GM06990 (cell line): ENCODE data around the gene DNAJA1.
"Not testable (repeated sequence)": the region's sequence is repeated elsewhere in the genome, so short reads cannot be mapped to it uniquely, and the experiment has no call there.

ENCODE experiments used
- DNase-seq: peaks from one replicate; pipeline ENCODE4 v3.0.0-alpha.2; 2011; ENCODE audit not compliant: insufficient read length; ENCODE audit errors: extremely low read depth
- H3K27me3 ChIP-seq: replicated peaks from 2 replicates; pipeline ENCODE4 v1.6.0; 2011; ENCODE audit warnings: low read length; ENCODE audit not compliant: control insufficient read depth, insufficient read depth
- H3K36me3 ChIP-seq: 2 replicates; pipeline ENCODE4 v1.5.1; 2011; ENCODE audit warnings: low read length; ENCODE audit not compliant: control insufficient read depth, insufficient read depth
- H3K4me3 ChIP-seq: replicated peaks from 2 replicates; pipeline ENCODE4 v1.5.1; 2011; ENCODE audit warnings: low read depth, mild to moderate bottlenecking, control low read depth, low read length
- TF ChIP-seq, protein P1 (sequence below): IDR thresholded peaks from 2 replicates; pipeline ENCODE4 v1.5.1; 2011; ENCODE audit warnings: low read length, control low read depth, mild to moderate bottlenecking, inconsistent platforms; ENCODE audit not compliant: insufficient read depth, poor library complexity, severe bottlenecking

The DNAJA1 gene

DNA sequence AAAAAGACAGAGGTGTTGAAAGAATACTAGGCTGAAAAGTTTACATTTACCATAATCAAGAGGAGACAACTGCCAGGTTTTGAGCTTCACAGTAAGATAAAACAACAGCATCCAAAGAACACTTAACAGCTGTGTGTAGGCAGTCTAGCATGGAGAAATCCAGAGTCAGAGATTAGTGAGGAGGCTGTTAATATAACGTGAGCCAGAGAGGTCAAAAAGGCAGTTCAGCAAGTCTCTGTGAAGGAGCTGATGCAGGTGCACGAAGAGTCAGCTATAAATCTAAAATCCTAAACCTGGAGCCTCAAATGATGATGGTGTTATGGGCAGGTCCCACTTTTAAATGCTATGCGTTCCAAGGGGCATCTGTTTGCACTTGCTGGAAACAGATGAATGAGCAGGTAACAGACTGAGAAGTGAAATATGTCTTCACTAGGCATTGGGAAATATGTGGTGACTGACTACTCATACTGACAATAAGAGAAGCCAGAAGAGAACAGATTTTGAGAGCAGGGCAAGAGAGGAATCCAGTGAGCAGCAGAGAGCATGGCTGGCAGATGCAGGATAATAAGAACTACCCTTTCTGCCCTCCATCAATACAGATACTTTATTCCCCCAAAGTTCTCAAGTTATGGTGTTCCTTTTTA is 32.4 kb upstream of the DNAJA1 start:
- H3K4me3 ChIP-seq: no peak overlapping the region
- TF ChIP-seq, protein P1, sequence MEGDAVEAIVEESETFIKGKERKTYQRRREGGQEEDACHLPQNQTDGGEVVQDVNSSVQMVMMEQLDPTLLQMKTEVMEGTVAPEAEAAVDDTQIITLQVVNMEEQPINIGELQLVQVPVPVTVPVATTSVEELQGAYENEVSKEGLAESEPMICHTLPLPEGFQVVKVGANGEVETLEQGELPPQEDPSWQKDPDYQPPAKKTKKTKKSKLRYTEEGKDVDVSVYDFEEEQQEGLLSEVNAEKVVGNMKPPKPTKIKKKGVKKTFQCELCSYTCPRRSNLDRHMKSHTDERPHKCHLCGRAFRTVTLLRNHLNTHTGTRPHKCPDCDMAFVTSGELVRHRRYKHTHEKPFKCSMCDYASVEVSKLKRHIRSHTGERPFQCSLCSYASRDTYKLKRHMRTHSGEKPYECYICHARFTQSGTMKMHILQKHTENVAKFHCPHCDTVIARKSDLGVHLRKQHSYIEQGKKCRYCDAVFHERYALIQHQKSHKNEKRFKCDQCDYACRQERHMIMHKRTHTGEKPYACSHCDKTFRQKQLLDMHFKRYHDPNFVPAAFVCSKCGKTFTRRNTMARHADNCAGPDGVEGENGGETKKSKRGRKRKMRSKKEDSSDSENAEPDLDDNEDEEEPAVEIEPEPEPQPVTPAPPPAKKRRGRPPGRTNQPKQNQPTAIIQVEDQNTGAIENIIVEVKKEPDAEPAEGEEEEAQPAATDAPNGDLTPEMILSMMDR: no peak
- no peak for DNase-seq
- no peaks in the 10 kb centered on the region for H3K27me3 ChIP-seq
- H3K36me3 ChIP-seq: peaks cover 16% of the 10 kb centered on the region

DNA sequence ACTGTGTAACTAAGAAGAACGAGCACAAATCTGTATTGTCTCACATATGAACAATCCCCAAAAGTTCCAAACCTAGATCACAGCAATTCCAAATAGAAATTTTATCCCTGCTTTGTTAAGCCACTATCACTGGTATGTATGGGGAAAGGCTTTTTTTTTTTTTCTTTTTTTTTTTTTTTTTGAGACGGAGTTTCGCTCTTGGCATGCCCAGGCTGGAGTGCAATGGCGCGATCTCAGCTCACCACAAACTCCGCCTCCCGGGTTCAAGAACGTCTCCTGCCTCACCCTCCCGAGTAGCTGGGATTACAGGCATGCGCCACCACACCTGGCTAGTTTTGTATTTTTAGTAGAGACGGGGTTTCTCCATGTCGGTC is 24.4 kb upstream of the DNAJA1 start:
- H3K4me3 ChIP-seq: peak overlapping the region; percentile 86
- not testable (repeated sequence) for DNase-seq, H3K36me3 ChIP-seq, H3K27me3 ChIP-seq

DNA sequence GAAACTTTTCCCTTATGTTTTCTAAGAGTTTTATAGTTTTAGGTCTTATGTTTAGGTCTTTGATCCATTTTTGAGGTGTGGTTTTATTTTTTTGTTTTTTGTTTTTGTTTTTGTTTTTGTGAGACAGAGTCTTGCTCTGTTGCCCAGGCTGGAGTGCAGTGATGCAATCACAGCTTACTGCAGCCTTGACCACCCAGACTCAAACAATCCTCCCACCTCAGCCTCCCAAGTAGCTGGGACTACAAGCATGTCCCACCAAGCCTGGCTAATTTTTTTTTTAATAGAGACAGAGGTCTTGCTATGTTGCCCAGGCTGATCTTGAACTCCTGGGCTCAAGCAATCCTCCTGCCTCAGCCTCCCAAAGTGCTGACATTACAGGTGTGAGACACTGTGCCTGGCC is 19.7 kb upstream of the DNAJA1 start:
- not testable (repeated sequence) for H3K27me3 ChIP-seq, H3K4me3 ChIP-seq, H3K36me3 ChIP-seq, DNase-seq

DNA sequence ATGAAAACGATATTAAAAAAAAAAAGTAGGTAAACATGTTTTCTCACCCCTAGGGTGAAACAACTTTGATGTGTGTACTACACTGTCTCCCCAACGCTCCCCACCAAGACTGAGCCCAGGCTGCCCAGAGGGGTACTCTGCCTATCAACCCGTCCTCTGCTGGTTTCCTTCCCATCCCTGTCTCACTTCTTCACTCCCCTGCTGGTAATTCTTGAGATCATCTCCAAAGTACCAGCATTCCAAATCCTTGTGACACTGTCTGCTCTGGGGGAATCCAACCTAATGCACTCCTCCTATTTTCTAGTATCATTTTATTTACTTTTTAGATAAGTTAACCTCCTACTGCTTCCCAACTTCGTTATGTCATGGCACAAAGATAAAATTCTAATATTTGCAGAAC is 17.3 kb upstream of the DNAJA1 start:
- no peak for DNase-seq
- H3K27me3 ChIP-seq: no peaks in the 10 kb centered on the region
- TF ChIP-seq, protein P1: no peak
- H3K4me3 ChIP-seq: no peak overlapping the region
- no peaks in the 10 kb centered on the region for H3K36me3 ChIP-seq

DNA sequence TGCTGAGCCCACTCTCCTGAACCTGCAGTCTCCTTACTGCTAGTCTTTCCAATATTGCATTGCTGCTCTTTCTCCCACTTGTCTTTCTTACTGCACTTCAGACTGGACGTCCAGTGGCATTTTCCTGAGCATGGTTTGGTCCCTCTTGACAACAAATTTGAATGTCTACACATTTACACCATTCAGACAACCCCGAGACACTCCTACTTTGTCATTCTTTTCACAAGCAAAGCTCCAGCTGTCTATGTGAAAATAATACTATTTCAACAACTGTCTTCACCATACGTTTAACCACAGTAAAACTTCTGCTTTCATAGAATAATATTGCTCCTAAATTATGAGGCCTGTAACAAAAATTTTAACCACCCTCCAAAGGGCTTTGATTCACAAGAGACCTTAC is 13.2 kb upstream of the DNAJA1 start:
- Histone ChIP-seq H3K27me3 (no peaks in the 10 kb centered on the region), H3K36me3 (no peaks in the 10 kb centered on the region), H3K4me3 (no peak overlapping the region)
- TF ChIP-seq, protein P1: no peak
- DNase-seq: no peak

DNA sequence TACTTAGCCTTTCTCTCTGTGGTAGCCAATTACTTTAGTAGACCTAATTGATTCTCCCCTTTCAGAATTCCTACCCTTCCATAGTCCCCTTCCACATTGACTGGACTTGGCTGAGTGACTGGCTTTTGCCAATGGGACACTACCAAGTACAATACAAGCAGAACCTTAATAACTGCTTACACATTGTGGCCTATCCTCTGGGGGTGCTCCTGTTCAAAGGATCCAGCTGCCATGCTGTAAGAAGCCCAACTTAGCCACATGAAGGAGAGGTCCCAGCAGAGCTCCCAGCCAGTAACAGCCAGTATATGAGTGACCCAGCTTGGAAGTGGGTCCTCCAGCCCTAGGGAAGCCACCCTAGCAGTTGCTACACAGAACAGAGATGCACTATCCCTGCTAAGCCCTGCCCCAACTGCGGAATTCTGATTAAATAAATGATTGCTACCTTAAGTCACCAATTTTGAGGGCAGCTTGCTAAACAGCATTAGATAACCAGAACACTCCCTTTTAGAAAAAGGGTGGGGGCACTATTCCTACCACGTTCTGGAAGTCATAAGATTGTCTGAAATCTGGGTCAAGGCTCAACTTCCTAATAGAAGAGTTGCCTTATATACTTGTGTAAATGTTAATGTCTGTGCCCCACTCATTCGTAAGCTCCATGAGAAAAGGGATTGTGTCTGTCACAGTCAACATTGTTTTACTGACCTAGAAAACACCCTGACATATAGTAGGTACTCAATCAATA is 12.6 kb upstream of the DNAJA1 start:
- DNase-seq: no peak
- TF ChIP-seq, protein P1: no peak
- no peaks in the 10 kb centered on the region for H3K27me3 ChIP-seq
- H3K4me3 ChIP-seq: no peak overlapping the region
- H3K36me3 ChIP-seq: no peaks in the 10 kb centered on the region
